WTC11 (cell line): ENCODE measurements around the gene RIN2. TPM values are rescaled to one million over a fixed set of nuclear protein-coding genes. Genes with fewer than 3 reads are reported as not detected.

Source experiments
- ATAC-seq: fragments of 200-7000 bp; cut with Tn5 transposase; 2 replicates; pipeline ENCODE4 v1.10.0; 2021; ENCODE audit warnings: mild to moderate bottlenecking, moderate library complexity
- CTCF ChIA-PET: fragments of 300-600 bp; sonication (Branson Sonifier 250); formaldehyde crosslinking; loops from one replicate; lab custom pipeline; 2021; ENCODE audit warnings: antibody characterized with exemption; lab: Charles Lee
- POLR2A ChIA-PET: fragments of 350-600 bp; sonication (Branson Sonifier 250); formaldehyde crosslinking; loops from one replicate; lab custom pipeline; 2021; ENCODE audit warnings: antibody characterized with exemption; lab: Charles Lee
- DNase-seq: peaks from one replicate; pipeline ENCODE4 v3.0.0; 2021; ENCODE audit warnings: low spot score
- H3K27ac Mint-ChIP-seq: 2 replicates; pipeline ENCODE4 v1.8.0; 2021; ENCODE audit warnings: mixed read lengths
- H3K27me3 Mint-ChIP-seq: 2 replicates; pipeline ENCODE4 v1.8.0; 2021; ENCODE audit warnings: low read depth, mild to moderate bottlenecking, moderate library complexity, mixed read lengths
- H3K36me3 Mint-ChIP-seq: 2 replicates; pipeline ENCODE4 v1.8.0; 2021; ENCODE audit warnings: mixed read lengths
- H3K4me1 Mint-ChIP-seq: 2 replicates; pipeline ENCODE4 v1.8.0; 2022; ENCODE audit warnings: mixed read lengths
- H3K4me3 Mint-ChIP-seq: 2 replicates; pipeline ENCODE4 v1.8.0; 2021; ENCODE audit warnings: mild to moderate bottlenecking, moderate library complexity, mixed read lengths
- H3K9me3 Mint-ChIP-seq: 2 replicates; pipeline ENCODE4 v1.8.0; 2021; ENCODE audit warnings: mixed read lengths
- HMGA2 ChIP-seq: fragments of 250-450 bp; sonication (Bioruptor Pico); IDR thresholded peaks from 2 replicates; pipeline ENCODE4 v1.4.0; 2021; ENCODE audit warnings: mild to moderate bottlenecking, moderate library complexity
- IRF2 ChIP-seq: sonication (generic); formaldehyde crosslinking; IDR thresholded peaks from 2 replicates; pipeline ENCODE4 v1.8.0; 2022; ENCODE audit warnings: low read depth, missing genetic modification reagents, borderline replicate concordance
- MXD4 ChIP-seq: fragments of 250-450 bp; sonication (Bioruptor Pico); IDR thresholded peaks from 2 replicates; pipeline ENCODE4 v1.8.0; 2021; ENCODE audit warnings: mild to moderate bottlenecking, moderate library complexity, borderline replicate concordance
- NR2C2 ChIP-seq: sonication (generic); formaldehyde crosslinking; IDR thresholded peaks from 2 replicates; pipeline ENCODE4 v1.8.0; 2022; ENCODE audit warnings: mild to moderate bottlenecking, missing genetic modification reagents
- RELA ChIP-seq: sonication (generic); formaldehyde crosslinking; IDR thresholded peaks from 2 replicates; pipeline ENCODE4 v1.8.1; 2022; ENCODE audit warnings: missing genetic modification reagents, mild to moderate bottlenecking, borderline replicate concordance
- TCF7 ChIP-seq: sonication (generic); formaldehyde crosslinking; IDR thresholded peaks from 2 replicates; pipeline ENCODE4 v1.8.0; 2022; ENCODE audit warnings: mild to moderate bottlenecking, low read depth, missing genetic modification reagents, moderate library complexity
- ZBTB21 ChIP-seq: sonication (generic); formaldehyde crosslinking; IDR thresholded peaks from 2 replicates; pipeline ENCODE4 v1.8.1; 2023; ENCODE audit warnings: mild to moderate bottlenecking, missing genetic modification reagents, borderline replicate concordance
- ZNF232 ChIP-seq: sonication (generic); formaldehyde crosslinking; IDR thresholded peaks from 2 replicates; pipeline ENCODE4 v1.8.0; 2022; ENCODE audit warnings: mild to moderate bottlenecking, missing genetic modification reagents
- ZNF263 ChIP-seq: sonication (generic); formaldehyde crosslinking; IDR thresholded peaks from 2 replicates; pipeline ENCODE4 v1.8.1; 2022; ENCODE audit warnings: low read depth, mild to moderate bottlenecking, moderate library complexity, missing genetic modification reagents
- ZNF671 ChIP-seq: fragments of 250-450 bp; sonication (Bioruptor Pico); IDR thresholded peaks from 2 replicates; pipeline ENCODE4 v1.8.0; 2021; ENCODE audit warnings: mild to moderate bottlenecking
- total RNA-seq: library from RNA; stranded (reverse); gene quantifications from 3 replicates; pipeline ENCODE4 v1.2.3, GENCODE V29; 2021
- TF ChIP-seq, protein P1 (sequence below): sonication (generic); formaldehyde crosslinking; IDR thresholded peaks from 2 replicates; pipeline ENCODE4 v1.8.0; 2022; ENCODE audit warnings: mild to moderate bottlenecking, missing genetic modification reagents
- TF ChIP-seq, protein P2 (sequence below): sonication (generic); formaldehyde crosslinking; IDR thresholded peaks from 2 replicates; pipeline ENCODE4 v1.8.1; 2023; ENCODE audit warnings: mild to moderate bottlenecking, missing genetic modification reagents
- TF ChIP-seq, protein P3 (sequence below): sonication (generic); formaldehyde crosslinking; IDR thresholded peaks from 2 replicates; pipeline ENCODE4 v1.8.1; 2022; ENCODE audit warnings: mild to moderate bottlenecking, moderate library complexity, missing genetic modification reagents
- TF ChIP-seq, protein P4 (sequence below): fragments of 250-450 bp; sonication (Bioruptor Pico); IDR thresholded peaks from 2 replicates; pipeline ENCODE4 v1.9.0; 2021; ENCODE audit warnings: mild to moderate bottlenecking, borderline replicate concordance
- TF ChIP-seq, protein P5 (sequence below): sonication (generic); formaldehyde crosslinking; IDR thresholded peaks from 2 replicates; pipeline ENCODE4 v1.8.1; 2022; ENCODE audit warnings: low read depth, mild to moderate bottlenecking, moderate library complexity, missing genetic modification reagents, borderline replicate concordance
- TF ChIP-seq, protein P6 (sequence below): sonication (generic); formaldehyde crosslinking; IDR thresholded peaks from 2 replicates; pipeline ENCODE4 v1.8.0; 2023; ENCODE audit warnings: mild to moderate bottlenecking, missing genetic modification reagents
- TF ChIP-seq, protein P7 (sequence below): sonication (generic); formaldehyde crosslinking; IDR thresholded peaks from 2 replicates; pipeline ENCODE4 v1.8.0; 2023; ENCODE audit warnings: missing genetic modification reagents, mild to moderate bottlenecking, borderline replicate concordance

RIN2 gene
- total RNA-seq, 1 experiment from 2014 or later: 4.3 TPM

DNA sequence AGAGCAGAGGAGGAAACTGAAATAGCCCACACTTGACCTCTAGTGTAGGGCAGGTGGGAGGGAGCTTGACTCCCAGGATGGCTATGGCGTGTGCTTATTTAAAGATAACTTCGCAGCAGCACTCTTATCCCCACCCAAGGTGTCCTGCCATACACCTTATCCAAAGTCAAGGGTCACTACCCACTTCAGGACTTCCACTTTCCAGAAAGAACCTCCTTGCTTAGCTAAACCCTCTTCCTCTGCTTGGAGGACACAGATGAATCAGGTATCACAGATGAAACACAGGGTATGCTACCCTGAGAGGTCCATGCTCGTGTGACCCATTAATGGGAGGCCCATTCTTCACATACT, 2.3 kb downstream of the RIN2 start (continued):
- TF ChIP-seq, protein P1, sequence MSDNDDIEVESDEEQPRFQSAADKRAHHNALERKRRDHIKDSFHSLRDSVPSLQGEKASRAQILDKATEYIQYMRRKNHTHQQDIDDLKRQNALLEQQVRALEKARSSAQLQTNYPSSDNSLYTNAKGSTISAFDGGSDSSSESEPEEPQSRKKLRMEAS: no peak
- TF ChIP-seq HMGA2 (CRISPR knock-in tag) (no peak), MXD4 (no peak)

DNA sequence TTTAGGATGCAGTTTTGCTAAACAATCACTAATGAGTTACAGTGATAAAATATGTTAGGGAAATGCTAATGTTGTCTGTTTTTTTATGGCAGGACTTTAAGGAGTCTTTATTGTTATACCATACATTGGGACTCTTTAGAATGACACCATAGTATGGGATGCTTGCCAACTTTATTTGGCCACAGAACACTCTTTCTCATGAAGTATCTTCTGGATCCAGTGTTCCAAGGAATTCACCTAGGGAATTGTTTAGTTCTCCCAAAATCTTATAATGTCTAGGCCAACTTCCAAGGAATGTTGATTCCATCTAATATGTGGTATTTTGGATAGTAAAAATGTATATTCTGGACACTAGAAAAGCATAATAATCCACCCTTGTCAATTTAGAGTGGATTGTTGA, 3.3 kb downstream of the RIN2 start:
- POLR2A ChIA-PET: no interaction called here

More for the DNA sequence above, 3.3 kb downstream of the RIN2 start:
- TF ChIP-seq ZNF263 (CRISPR knock-in tag) (no peak), NR2C2 (CRISPR knock-in tag) (no peak), ZNF232 (CRISPR knock-in tag) (no peak), RELA (no peak), ZBTB21 (no peak), IRF2 (no peak), HMGA2 (CRISPR knock-in tag) (no peak), TCF7 (no peak), ZNF671 (CRISPR knock-in tag) (no peak)
- TF ChIP-seq, protein P2, sequence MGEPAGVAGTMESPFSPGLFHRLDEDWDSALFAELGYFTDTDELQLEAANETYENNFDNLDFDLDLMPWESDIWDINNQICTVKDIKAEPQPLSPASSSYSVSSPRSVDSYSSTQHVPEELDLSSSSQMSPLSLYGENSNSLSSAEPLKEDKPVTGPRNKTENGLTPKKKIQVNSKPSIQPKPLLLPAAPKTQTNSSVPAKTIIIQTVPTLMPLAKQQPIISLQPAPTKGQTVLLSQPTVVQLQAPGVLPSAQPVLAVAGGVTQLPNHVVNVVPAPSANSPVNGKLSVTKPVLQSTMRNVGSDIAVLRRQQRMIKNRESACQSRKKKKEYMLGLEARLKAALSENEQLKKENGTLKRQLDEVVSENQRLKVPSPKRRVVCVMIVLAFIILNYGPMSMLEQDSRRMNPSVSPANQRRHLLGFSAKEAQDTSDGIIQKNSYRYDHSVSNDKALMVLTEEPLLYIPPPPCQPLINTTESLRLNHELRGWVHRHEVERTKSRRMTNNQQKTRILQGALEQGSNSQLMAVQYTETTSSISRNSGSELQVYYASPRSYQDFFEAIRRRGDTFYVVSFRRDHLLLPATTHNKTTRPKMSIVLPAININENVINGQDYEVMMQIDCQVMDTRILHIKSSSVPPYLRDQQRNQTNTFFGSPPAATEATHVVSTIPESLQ (CRISPR knock-in tag): no peak
- TF ChIP-seq, protein P3, sequence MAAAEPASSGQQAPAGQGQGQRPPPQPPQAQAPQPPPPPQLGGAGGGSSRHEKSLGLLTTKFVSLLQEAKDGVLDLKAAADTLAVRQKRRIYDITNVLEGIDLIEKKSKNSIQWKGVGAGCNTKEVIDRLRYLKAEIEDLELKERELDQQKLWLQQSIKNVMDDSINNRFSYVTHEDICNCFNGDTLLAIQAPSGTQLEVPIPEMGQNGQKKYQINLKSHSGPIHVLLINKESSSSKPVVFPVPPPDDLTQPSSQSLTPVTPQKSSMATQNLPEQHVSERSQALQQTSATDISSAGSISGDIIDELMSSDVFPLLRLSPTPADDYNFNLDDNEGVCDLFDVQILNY (CRISPR knock-in tag): no peak
- TF ChIP-seq, protein P4, sequence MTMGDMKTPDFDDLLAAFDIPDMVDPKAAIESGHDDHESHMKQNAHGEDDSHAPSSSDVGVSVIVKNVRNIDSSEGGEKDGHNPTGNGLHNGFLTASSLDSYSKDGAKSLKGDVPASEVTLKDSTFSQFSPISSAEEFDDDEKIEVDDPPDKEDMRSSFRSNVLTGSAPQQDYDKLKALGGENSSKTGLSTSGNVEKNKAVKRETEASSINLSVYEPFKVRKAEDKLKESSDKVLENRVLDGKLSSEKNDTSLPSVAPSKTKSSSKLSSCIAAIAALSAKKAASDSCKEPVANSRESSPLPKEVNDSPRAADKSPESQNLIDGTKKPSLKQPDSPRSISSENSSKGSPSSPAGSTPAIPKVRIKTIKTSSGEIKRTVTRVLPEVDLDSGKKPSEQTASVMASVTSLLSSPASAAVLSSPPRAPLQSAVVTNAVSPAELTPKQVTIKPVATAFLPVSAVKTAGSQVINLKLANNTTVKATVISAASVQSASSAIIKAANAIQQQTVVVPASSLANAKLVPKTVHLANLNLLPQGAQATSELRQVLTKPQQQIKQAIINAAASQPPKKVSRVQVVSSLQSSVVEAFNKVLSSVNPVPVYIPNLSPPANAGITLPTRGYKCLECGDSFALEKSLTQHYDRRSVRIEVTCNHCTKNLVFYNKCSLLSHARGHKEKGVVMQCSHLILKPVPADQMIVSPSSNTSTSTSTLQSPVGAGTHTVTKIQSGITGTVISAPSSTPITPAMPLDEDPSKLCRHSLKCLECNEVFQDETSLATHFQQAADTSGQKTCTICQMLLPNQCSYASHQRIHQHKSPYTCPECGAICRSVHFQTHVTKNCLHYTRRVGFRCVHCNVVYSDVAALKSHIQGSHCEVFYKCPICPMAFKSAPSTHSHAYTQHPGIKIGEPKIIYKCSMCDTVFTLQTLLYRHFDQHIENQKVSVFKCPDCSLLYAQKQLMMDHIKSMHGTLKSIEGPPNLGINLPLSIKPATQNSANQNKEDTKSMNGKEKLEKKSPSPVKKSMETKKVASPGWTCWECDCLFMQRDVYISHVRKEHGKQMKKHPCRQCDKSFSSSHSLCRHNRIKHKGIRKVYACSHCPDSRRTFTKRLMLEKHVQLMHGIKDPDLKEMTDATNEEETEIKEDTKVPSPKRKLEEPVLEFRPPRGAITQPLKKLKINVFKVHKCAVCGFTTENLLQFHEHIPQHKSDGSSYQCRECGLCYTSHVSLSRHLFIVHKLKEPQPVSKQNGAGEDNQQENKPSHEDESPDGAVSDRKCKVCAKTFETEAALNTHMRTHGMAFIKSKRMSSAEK (CRISPR knock-in tag): no peak
- TF ChIP-seq, protein P5, sequence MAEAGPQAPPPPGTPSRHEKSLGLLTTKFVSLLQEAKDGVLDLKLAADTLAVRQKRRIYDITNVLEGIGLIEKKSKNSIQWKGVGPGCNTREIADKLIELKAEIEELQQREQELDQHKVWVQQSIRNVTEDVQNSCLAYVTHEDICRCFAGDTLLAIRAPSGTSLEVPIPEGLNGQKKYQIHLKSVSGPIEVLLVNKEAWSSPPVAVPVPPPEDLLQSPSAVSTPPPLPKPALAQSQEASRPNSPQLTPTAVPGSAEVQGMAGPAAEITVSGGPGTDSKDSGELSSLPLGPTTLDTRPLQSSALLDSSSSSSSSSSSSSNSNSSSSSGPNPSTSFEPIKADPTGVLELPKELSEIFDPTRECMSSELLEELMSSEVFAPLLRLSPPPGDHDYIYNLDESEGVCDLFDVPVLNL: no peak
- TF ChIP-seq, protein P6, sequence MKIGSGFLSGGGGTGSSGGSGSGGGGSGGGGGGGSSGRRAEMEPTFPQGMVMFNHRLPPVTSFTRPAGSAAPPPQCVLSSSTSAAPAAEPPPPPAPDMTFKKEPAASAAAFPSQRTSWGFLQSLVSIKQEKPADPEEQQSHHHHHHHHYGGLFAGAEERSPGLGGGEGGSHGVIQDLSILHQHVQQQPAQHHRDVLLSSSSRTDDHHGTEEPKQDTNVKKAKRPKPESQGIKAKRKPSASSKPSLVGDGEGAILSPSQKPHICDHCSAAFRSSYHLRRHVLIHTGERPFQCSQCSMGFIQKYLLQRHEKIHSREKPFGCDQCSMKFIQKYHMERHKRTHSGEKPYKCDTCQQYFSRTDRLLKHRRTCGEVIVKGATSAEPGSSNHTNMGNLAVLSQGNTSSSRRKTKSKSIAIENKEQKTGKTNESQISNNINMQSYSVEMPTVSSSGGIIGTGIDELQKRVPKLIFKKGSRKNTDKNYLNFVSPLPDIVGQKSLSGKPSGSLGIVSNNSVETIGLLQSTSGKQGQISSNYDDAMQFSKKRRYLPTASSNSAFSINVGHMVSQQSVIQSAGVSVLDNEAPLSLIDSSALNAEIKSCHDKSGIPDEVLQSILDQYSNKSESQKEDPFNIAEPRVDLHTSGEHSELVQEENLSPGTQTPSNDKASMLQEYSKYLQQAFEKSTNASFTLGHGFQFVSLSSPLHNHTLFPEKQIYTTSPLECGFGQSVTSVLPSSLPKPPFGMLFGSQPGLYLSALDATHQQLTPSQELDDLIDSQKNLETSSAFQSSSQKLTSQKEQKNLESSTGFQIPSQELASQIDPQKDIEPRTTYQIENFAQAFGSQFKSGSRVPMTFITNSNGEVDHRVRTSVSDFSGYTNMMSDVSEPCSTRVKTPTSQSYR: no peak
- TF ChIP-seq, protein P7, sequence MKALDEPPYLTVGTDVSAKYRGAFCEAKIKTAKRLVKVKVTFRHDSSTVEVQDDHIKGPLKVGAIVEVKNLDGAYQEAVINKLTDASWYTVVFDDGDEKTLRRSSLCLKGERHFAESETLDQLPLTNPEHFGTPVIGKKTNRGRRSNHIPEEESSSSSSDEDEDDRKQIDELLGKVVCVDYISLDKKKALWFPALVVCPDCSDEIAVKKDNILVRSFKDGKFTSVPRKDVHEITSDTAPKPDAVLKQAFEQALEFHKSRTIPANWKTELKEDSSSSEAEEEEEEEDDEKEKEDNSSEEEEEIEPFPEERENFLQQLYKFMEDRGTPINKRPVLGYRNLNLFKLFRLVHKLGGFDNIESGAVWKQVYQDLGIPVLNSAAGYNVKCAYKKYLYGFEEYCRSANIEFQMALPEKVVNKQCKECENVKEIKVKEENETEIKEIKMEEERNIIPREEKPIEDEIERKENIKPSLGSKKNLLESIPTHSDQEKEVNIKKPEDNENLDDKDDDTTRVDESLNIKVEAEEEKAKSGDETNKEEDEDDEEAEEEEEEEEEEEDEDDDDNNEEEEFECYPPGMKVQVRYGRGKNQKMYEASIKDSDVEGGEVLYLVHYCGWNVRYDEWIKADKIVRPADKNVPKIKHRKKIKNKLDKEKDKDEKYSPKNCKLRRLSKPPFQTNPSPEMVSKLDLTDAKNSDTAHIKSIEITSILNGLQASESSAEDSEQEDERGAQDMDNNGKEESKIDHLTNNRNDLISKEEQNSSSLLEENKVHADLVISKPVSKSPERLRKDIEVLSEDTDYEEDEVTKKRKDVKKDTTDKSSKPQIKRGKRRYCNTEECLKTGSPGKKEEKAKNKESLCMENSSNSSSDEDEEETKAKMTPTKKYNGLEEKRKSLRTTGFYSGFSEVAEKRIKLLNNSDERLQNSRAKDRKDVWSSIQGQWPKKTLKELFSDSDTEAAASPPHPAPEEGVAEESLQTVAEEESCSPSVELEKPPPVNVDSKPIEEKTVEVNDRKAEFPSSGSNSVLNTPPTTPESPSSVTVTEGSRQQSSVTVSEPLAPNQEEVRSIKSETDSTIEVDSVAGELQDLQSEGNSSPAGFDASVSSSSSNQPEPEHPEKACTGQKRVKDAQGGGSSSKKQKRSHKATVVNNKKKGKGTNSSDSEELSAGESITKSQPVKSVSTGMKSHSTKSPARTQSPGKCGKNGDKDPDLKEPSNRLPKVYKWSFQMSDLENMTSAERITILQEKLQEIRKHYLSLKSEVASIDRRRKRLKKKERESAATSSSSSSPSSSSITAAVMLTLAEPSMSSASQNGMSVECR (CRISPR knock-in tag): no peak
- Mint-ChIP-seq H3K27me3 (peaks cover 41% of the 10 kb centered on the region), H3K36me3 (no peaks in the 10 kb centered on the region), H3K27ac (no peak overlapping the region), H3K4me1 (peaks cover 12% of the 10 kb centered on the region), H3K4me3 (no peak overlapping the region), H3K9me3 (no peaks in the 10 kb centered on the region)
- no peak for DNase-seq
- CTCF ChIA-PET: no interaction called here
- ATAC-seq: no peak
